SU-DHL-6 (cell line): ENCODE data around the gene MX2.

Experiments
- H2AFZ ChIP-seq: fragments of 200-600 bp; sonication (generic); 2 replicates; pipeline ENCODE4 v1.6.1; 2014; ENCODE audit warnings: low read depth, mild to moderate bottlenecking, moderate library complexity, mixed read lengths, antibody characterized with exemption, low read length; ENCODE audit not compliant: severe bottlenecking
- H3F3A ChIP-seq: fragments of 200-600 bp; shearing (Covaris generic); 2 replicates; pipeline ENCODE4 v1.6.0; 2016; ENCODE audit warnings: antibody characterized with exemption, mild to moderate bottlenecking; ENCODE audit not compliant: insufficient read depth
- H3K27ac ChIP-seq: fragments of 200-600 bp; sonication (generic); 2 replicates; pipeline ENCODE4 v1.5.1; 2016; ENCODE audit warnings: low read depth, mild to moderate bottlenecking, low read length, moderate library complexity, mixed read lengths
- H3K27me3 ChIP-seq: fragments of 200-600 bp; sonication (generic), shearing (Covaris generic); 2 replicates; pipeline ENCODE4 v1.6.0; 2014; ENCODE audit warnings: mild to moderate bottlenecking, low read length
- H3K36me3 ChIP-seq: fragments of 200-600 bp; sonication (generic); 2 replicates; pipeline ENCODE4 v1.6.1; 2014; ENCODE audit warnings: mild to moderate bottlenecking, low read length, mixed read lengths
- H3K4me2 ChIP-seq: fragments of 300-600, 200-600 bp; shearing (Covaris generic), sonication (generic); 2 replicates; pipeline ENCODE4 v1.6.0; 2014; ENCODE audit warnings: low read length, low read depth, mild to moderate bottlenecking; ENCODE audit not compliant: poor library complexity, severe bottlenecking
- H3K4me3 ChIP-seq: fragments of 200-600 bp; sonication (generic); 2 replicates; pipeline ENCODE4 v1.5.1; 2014; ENCODE audit warnings: antibody characterized with exemption, low read length, mild to moderate bottlenecking, mixed read lengths; ENCODE audit not compliant: insufficient read depth, poor library complexity, severe bottlenecking
- H3K79me2 ChIP-seq: fragments of 200-600 bp; sonication (generic); 2 replicates; pipeline ENCODE4 v1.6.1; 2014; ENCODE audit warnings: mild to moderate bottlenecking, low read length, moderate library complexity; ENCODE audit not compliant: insufficient read depth
- H3K9ac ChIP-seq: fragments of 200-600 bp; sonication (generic); 2 replicates; pipeline ENCODE4 v1.7.0; 2014; ENCODE audit warnings: mild to moderate bottlenecking, low read length
- H3K9me2 ChIP-seq: fragments of 200-600 bp; sonication (generic); replicated peaks from 2 replicates; pipeline ENCODE4 v1.6.1; 2014; ENCODE audit warnings: low read length; ENCODE audit not compliant: insufficient read depth
- H3K9me3 ChIP-seq: fragments of 200-600 bp; sonication (generic); 2 replicates; pipeline ENCODE4 v1.6.1; 2014; ENCODE audit warnings: low read length, mixed read lengths; ENCODE audit not compliant: insufficient read depth
- H4K20me1 ChIP-seq: fragments of 200-600 bp; sonication (generic); 2 replicates; pipeline ENCODE4 v1.6.1; 2014; ENCODE audit warnings: low read depth, mild to moderate bottlenecking, antibody characterized with exemption, low read length, moderate library complexity, mixed read lengths
- CTCF ChIP-seq: fragments of 200-600 bp; sonication (generic); IDR thresholded peaks from one replicate; pipeline ENCODE4 v1.5.1; 2017; ENCODE audit warnings: antibody characterized with exemption, mild to moderate bottlenecking, low read length, moderate library complexity; ENCODE audit not compliant: insufficient read depth, poor library complexity, severe bottlenecking
- EZH2phosphoT487 ChIP-seq: fragments of 200-600 bp; sonication (generic), shearing (Covaris generic); conservative IDR thresholded peaks from 2 replicates; pipeline ENCODE4 v1.6.1; 2018; ENCODE audit warnings: mild to moderate bottlenecking, antibody characterized with exemption, low read length, moderate library complexity, mixed read lengths

MX2 gene

GRCh38 chr21:41370840-41371684, 9.2 kb downstream of the MX2 start:
- TF ChIP-seq EZH2phosphoT487: no peak
- no peak for TF ChIP-seq CTCF
- H3K79me2 ChIP-seq: peaks cover 56% of the 10 kb centered on the region

GRCh38 chr21:41371685-41372030, 9.8 kb downstream of the MX2 start:
- peaks cover 19% of the 10 kb centered on the region for H3F3A ChIP-seq
- H3K9ac ChIP-seq: peak overlapping the region; percentile 70

More at GRCh38 chr21:41370840-41371684, 9.2 kb downstream of the MX2 start:
- Histone ChIP-seq H3K36me3 (no peaks in the 10 kb centered on the region), H3K27ac (peak overlapping the region; percentile 83), H3K27me3 (no peaks in the 10 kb centered on the region), H2AFZ (peak overlapping the region; percentile 82), H3K4me3 (peak overlapping the region; percentile 70), H3K9me3 (no peaks in the 10 kb centered on the region), H3K4me2 (peak overlapping the region; percentile 89), H3K9me2 (no peaks in the 10 kb centered on the region), H4K20me1 (no peaks in the 10 kb centered on the region), H3F3A (peaks cover 19% of the 10 kb centered on the region), H3K9ac (peak overlapping the region; percentile 70)

GRCh38 chr21:41373253-41373652, 11.4 kb downstream of the MX2 start:
- no peak overlapping the region for H3K4me3 ChIP-seq
- H3K27me3 ChIP-seq: no peaks in the 10 kb centered on the region
- no peak overlapping the region for H3K27ac ChIP-seq
- peaks cover 11% of the 10 kb centered on the region for H3F3A ChIP-seq
- H4K20me1 ChIP-seq: no peaks in the 10 kb centered on the region
- no peaks in the 10 kb centered on the region for H3K36me3 ChIP-seq
- no peak overlapping the region for H3K9ac ChIP-seq
- no peak overlapping the region for H2AFZ ChIP-seq
- H3K9me2 ChIP-seq: no peaks in the 10 kb centered on the region
- no peak overlapping the region for H3K4me2 ChIP-seq
- H3K9me3 ChIP-seq: no peaks in the 10 kb centered on the region
- peaks cover 56% of the 10 kb centered on the region for H3K79me2 ChIP-seq
- TF ChIP-seq EZH2phosphoT487: no peak
- TF ChIP-seq CTCF: no peak

More at GRCh38 chr21:41371685-41372030, 9.8 kb downstream of the MX2 start:
- H3K79me2 ChIP-seq: peaks cover 56% of the 10 kb centered on the region
- H3K9me2 ChIP-seq: no peaks in the 10 kb centered on the region
- H2AFZ ChIP-seq: no peak overlapping the region
- no peak for TF ChIP-seq CTCF
- TF ChIP-seq EZH2phosphoT487: no peak
- H3K27ac ChIP-seq: peak overlapping the region; percentile 83
- H3K36me3 ChIP-seq: no peaks in the 10 kb centered on the region
- H3K4me3 ChIP-seq: peak overlapping the region; percentile 70
- H3K27me3 ChIP-seq: no peaks in the 10 kb centered on the region
- peak overlapping the region; percentile 89 for H3K4me2 ChIP-seq
- H3K9me3 ChIP-seq: no peaks in the 10 kb centered on the region
- no peaks in the 10 kb centered on the region for H4K20me1 ChIP-seq
